PC-9 (cell line): ENCODE measurements around the gene LRP1B.

Source experiments
- CTCF ChIP-seq: fragments of 200-600 bp; sonication (generic); conservative IDR thresholded peaks from 2 replicates; pipeline ENCODE4 v1.6.1; 2017; ENCODE audit warnings: mixed run types, antibody characterized with exemption, mild to moderate bottlenecking, moderate library complexity
- EZH2 ChIP-seq: fragments of 200-600 bp; sonication (generic); IDR thresholded peaks from 2 replicates; pipeline ENCODE4 v1.8.0; 2017; ENCODE audit warnings: antibody characterized with exemption, low read depth

DNA sequence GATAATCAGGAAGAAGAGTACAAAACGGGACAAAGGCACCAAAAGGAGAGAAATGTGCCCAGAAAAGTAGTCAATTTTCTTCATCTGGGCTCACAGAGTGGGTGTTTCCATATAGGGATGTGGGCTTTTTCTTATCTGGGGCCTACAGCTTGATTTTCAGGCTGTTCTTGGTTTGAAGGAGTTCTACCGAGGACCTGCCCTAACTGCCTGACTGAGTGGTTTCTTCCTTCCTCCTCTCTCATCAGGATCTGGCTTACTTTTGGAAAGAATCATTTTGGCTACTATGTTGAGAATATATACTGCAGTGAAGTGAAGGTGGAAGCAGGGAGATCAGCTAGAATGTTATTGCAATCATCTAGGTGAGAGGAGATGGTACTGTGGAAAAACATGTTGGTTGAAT lies 316.7 kb downstream of the LRP1B start:
- TF ChIP-seq CTCF (no peak), EZH2 (no peak)
